WTC11 (cell line): ENCODE results near the gene CIRBP. TPM values are rescaled to one million over a fixed set of nuclear protein-coding genes. Genes with fewer than 3 reads are reported as not detected.

ENCODE experiments used
- ATF6 ChIP-seq: sonication (generic); formaldehyde crosslinking; IDR thresholded peaks from 2 replicates; pipeline ENCODE4 v1.8.1; 2023; ENCODE audit warnings: mild to moderate bottlenecking, missing genetic modification reagents
- EMX1 ChIP-seq: fragments of 250-450 bp; sonication (Bioruptor Pico); IDR thresholded peaks from 2 replicates; pipeline ENCODE4 v1.8.0; 2021; ENCODE audit warnings: mild to moderate bottlenecking
- FOXK1 ChIP-seq: sonication (generic); formaldehyde crosslinking; IDR thresholded peaks from 2 replicates; pipeline ENCODE4 v1.8.0; 2022; ENCODE audit warnings: mild to moderate bottlenecking, moderate library complexity, missing genetic modification reagents
- FOXP1 ChIP-seq: sonication (generic); formaldehyde crosslinking; IDR thresholded peaks from 2 replicates; pipeline ENCODE4 v1.8.0; 2022; ENCODE audit warnings: missing genetic modification reagents, mild to moderate bottlenecking, moderate library complexity, borderline replicate concordance
- FOXP4 ChIP-seq: sonication (generic); formaldehyde crosslinking; IDR thresholded peaks from 2 replicates; pipeline ENCODE4 v1.8.0; 2022; ENCODE audit warnings: mild to moderate bottlenecking, missing genetic modification reagents
- HMGA2 ChIP-seq: fragments of 250-450 bp; sonication (Bioruptor Pico); IDR thresholded peaks from 2 replicates; pipeline ENCODE4 v1.4.0; 2021; ENCODE audit warnings: mild to moderate bottlenecking, moderate library complexity
- OVOL2 ChIP-seq: fragments of 250-450 bp; sonication (Bioruptor Pico); IDR thresholded peaks from 2 replicates; pipeline ENCODE4 v1.9.0; 2021; ENCODE audit warnings: mild to moderate bottlenecking, borderline replicate concordance
- PRRX2 ChIP-seq: fragments of 250-450 bp; sonication (Bioruptor Pico); IDR thresholded peaks from 2 replicates; pipeline ENCODE4 v1.8.0; 2021; ENCODE audit warnings: mild to moderate bottlenecking
- RORB ChIP-seq: fragments of 250-450 bp; sonication (Bioruptor Pico); IDR thresholded peaks from 2 replicates; pipeline ENCODE4 v1.9.0; 2021; ENCODE audit warnings: mild to moderate bottlenecking
- SMAD3 ChIP-seq: sonication (generic); formaldehyde crosslinking; IDR thresholded peaks from 2 replicates; pipeline ENCODE4 v1.8.0; 2022; ENCODE audit warnings: missing genetic modification reagents, mild to moderate bottlenecking, borderline replicate concordance
- TCF7 ChIP-seq: sonication (generic); formaldehyde crosslinking; IDR thresholded peaks from 2 replicates; pipeline ENCODE4 v1.8.0; 2022; ENCODE audit warnings: mild to moderate bottlenecking, low read depth, missing genetic modification reagents, moderate library complexity
- TP53 ChIP-seq: sonication (generic); formaldehyde crosslinking; IDR thresholded peaks from 2 replicates; pipeline ENCODE4 v1.8.1; 2023; ENCODE audit warnings: mild to moderate bottlenecking, missing genetic modification reagents
- ZBTB21 ChIP-seq: sonication (generic); formaldehyde crosslinking; IDR thresholded peaks from 2 replicates; pipeline ENCODE4 v1.8.1; 2023; ENCODE audit warnings: mild to moderate bottlenecking, missing genetic modification reagents, borderline replicate concordance
- ZNF138 ChIP-seq: sonication (generic); formaldehyde crosslinking; conservative IDR thresholded peaks from 2 replicates; pipeline ENCODE4 v1.8.1; 2022; ENCODE audit warnings: mild to moderate bottlenecking, moderate library complexity, missing genetic modification reagents
- ZNF281 ChIP-seq: sonication (generic); formaldehyde crosslinking; IDR thresholded peaks from 2 replicates; pipeline ENCODE4 v1.8.0; 2023; ENCODE audit warnings: mild to moderate bottlenecking, missing genetic modification reagents
- ZNF423 ChIP-seq: fragments of 250-450 bp; sonication (Bioruptor Pico); IDR thresholded peaks from 2 replicates; pipeline ENCODE4 v2.1.2; 2022; ENCODE audit warnings: mild to moderate bottlenecking, moderate library complexity
- ZNF671 ChIP-seq: fragments of 250-450 bp; sonication (Bioruptor Pico); IDR thresholded peaks from 2 replicates; pipeline ENCODE4 v1.8.0; 2021; ENCODE audit warnings: mild to moderate bottlenecking
- total RNA-seq: library from RNA; stranded (reverse); gene quantifications from 3 replicates; pipeline ENCODE4 v1.2.3, GENCODE V29; 2021
- TF ChIP-seq, protein P1 (sequence below): sonication (generic); formaldehyde crosslinking; IDR thresholded peaks from 2 replicates; pipeline ENCODE4 v1.8.1; 2022; ENCODE audit warnings: low read depth, mild to moderate bottlenecking, moderate library complexity, missing genetic modification reagents, borderline replicate concordance
- TF ChIP-seq, protein P2 (sequence below): sonication (generic); formaldehyde crosslinking; IDR thresholded peaks from 2 replicates; pipeline ENCODE4 v1.8.1; 2023; ENCODE audit warnings: mild to moderate bottlenecking, missing genetic modification reagents, moderate library complexity
- TF ChIP-seq, protein P3 (sequence below): fragments of 250-450 bp; sonication (Bioruptor Pico); IDR thresholded peaks from 2 replicates; pipeline ENCODE4 v1.9.0; 2021; ENCODE audit warnings: mild to moderate bottlenecking

The CIRBP gene
- total RNA-seq, 1 experiment from 2014 or later = 298 TPM

DNA sequence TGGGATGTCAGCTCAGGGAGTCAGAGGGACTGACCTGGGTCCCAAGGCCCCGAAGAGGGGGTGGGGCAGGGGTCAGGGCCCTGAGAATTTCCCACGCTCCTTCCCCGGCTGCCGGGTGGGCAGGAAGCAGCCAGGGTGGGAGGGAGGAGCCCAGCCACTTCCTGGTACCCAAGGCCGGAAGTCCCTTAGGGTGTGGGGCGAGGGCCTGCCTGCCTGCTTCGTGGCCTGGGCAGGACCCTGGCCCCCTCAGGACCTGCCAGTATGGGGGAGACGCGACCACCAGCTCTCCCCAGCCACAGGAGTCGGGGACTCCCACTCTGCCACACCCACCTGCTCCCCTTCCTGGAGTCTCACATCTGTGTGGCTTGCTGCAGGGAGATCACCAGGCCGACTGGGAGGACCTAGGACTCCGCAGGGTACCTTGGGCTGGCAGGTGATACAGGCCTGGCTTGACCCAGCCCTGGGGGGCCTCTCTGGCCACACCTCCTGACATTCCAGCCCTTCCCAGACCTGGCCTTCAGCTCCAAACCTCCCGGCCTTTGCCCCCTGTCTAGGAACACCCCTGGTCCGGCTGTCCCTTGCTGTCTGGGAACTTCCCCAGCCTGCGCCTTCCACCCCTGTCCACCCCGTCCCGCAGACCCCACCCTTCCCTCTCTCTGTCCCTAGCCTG, 9.8 kb upstream of the CIRBP start (continued):
- 0 out of 2 replicates have a peak, but pooled peaks have one; percentile 44 for TF ChIP-seq ZNF281 (CRISPR knock-in tag)
- no peak for TF ChIP-seq TCF7 (CRISPR knock-in tag)
- no peak for TF ChIP-seq SMAD3 (CRISPR knock-in tag)
- no peak for TF ChIP-seq TP53 (CRISPR knock-in tag)
- TF ChIP-seq, protein P1, sequence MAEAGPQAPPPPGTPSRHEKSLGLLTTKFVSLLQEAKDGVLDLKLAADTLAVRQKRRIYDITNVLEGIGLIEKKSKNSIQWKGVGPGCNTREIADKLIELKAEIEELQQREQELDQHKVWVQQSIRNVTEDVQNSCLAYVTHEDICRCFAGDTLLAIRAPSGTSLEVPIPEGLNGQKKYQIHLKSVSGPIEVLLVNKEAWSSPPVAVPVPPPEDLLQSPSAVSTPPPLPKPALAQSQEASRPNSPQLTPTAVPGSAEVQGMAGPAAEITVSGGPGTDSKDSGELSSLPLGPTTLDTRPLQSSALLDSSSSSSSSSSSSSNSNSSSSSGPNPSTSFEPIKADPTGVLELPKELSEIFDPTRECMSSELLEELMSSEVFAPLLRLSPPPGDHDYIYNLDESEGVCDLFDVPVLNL (CRISPR knock-in tag) = no peak
- 0 out of 2 replicates have a peak, but pooled peaks have one; percentile 65 for TF ChIP-seq ZNF138
- TF ChIP-seq FOXK1 (CRISPR knock-in tag) = peak; percentile 78
- no peak for TF ChIP-seq RORB (CRISPR knock-in tag)
- no peak for TF ChIP-seq OVOL2
- TF ChIP-seq ZNF423 (CRISPR knock-in tag) = no peak
- TF ChIP-seq, protein P2, sequence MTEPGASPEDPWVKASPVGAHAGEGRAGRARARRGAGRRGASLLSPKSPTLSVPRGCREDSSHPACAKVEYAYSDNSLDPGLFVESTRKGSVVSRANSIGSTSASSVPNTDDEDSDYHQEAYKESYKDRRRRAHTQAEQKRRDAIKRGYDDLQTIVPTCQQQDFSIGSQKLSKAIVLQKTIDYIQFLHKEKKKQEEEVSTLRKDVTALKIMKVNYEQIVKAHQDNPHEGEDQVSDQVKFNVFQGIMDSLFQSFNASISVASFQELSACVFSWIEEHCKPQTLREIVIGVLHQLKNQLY (CRISPR knock-in tag) = no peak
- TF ChIP-seq FOXP4 = peak; percentile 25; the same call in 1 of the 2 replicates
- TF ChIP-seq PRRX2 (CRISPR knock-in tag) = peak; percentile 95
- 0 out of 2 replicates have a peak, but pooled peaks have one; percentile 6 for TF ChIP-seq HMGA2 (CRISPR knock-in tag)
- peak; percentile 88; the same call in 1 of the 2 replicates for TF ChIP-seq ZNF671 (CRISPR knock-in tag)
- peak; percentile 91 for TF ChIP-seq EMX1 (CRISPR knock-in tag)
- TF ChIP-seq, protein P3, sequence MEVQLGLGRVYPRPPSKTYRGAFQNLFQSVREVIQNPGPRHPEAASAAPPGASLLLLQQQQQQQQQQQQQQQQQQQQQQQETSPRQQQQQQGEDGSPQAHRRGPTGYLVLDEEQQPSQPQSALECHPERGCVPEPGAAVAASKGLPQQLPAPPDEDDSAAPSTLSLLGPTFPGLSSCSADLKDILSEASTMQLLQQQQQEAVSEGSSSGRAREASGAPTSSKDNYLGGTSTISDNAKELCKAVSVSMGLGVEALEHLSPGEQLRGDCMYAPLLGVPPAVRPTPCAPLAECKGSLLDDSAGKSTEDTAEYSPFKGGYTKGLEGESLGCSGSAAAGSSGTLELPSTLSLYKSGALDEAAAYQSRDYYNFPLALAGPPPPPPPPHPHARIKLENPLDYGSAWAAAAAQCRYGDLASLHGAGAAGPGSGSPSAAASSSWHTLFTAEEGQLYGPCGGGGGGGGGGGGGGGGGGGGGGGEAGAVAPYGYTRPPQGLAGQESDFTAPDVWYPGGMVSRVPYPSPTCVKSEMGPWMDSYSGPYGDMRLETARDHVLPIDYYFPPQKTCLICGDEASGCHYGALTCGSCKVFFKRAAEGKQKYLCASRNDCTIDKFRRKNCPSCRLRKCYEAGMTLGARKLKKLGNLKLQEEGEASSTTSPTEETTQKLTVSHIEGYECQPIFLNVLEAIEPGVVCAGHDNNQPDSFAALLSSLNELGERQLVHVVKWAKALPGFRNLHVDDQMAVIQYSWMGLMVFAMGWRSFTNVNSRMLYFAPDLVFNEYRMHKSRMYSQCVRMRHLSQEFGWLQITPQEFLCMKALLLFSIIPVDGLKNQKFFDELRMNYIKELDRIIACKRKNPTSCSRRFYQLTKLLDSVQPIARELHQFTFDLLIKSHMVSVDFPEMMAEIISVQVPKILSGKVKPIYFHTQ (CRISPR knock-in tag) = peak; percentile 90
- no peak for TF ChIP-seq ATF6 (CRISPR knock-in tag)
- TF ChIP-seq FOXP1 (CRISPR knock-in tag) = peak; percentile 77; the same call in 1 of the 2 replicates
- no peak for TF ChIP-seq ZBTB21
- TF ChIP-seq, all 79 proteins: peak for 19
